GM21529 (cell line): ENCODE data around the gene PPM1K.
"Not testable (repeated sequence)": the region's sequence is repeated elsewhere in the genome, so short reads cannot be mapped to it uniquely, and the experiment has no call there.

ENCODE experiments used
- ATAC-seq: cut with Tn5 transposase; IDR thresholded peaks from one replicate; pipeline ENCODE4 v1.9.1; 2021; ENCODE audit not compliant: unreplicated experiment

PPM1K gene

GRCh38 chr4:88284439-88285234 is at the start of gene PPM1K:
PPM1K (minus strand) TSS chr4:88284561; CDS start chr4:88278583, 5,978 bp downstream.
- ATAC-seq, result peak; percentile 81

GRCh38 chr4:88333741-88334405 is 49.5 kb upstream of the PPM1K start:
- no peak for ATAC-seq

- ATAC-seq, result no peak
Observed at GRCh38 chr4:88327665-88328064, 43.3 kb upstream of the PPM1K start.

GRCh38 chr4:88320780-88321373 is 36.5 kb upstream of the PPM1K start:
- peak; percentile 99 for ATAC-seq

GRCh38 chr4:88320224-88320779 is 35.9 kb upstream of the PPM1K start:
- peak; percentile 50 for ATAC-seq

- no peak for ATAC-seq
Observed at GRCh38 chr4:88318751-88319350, 34.5 kb upstream of the PPM1K start.

GRCh38 chr4:88315460-88316017 is 31.2 kb upstream of the PPM1K start:
- ATAC-seq, result no peak

GRCh38 chr4:88313088-88313624 is 28.8 kb upstream of the PPM1K start:
- ATAC-seq, result not testable (repeated sequence)

- ATAC-seq, result no peak
Observed at GRCh38 chr4:88308587-88308986, 24.2 kb upstream of the PPM1K start.

GRCh38 chr4:88297725-88298454 is 13.5 kb upstream of the PPM1K start:
- no peak for ATAC-seq

- ATAC-seq, result no peak
Observed at GRCh38 chr4:88297212-88297516, 12.8 kb upstream of the PPM1K start.

- no peak for ATAC-seq
Observed at GRCh38 chr4:88296413-88297211, 12.3 kb upstream of the PPM1K start.

GRCh38 chr4:88295656-88296055 is 11.3 kb upstream of the PPM1K start:
- no peak for ATAC-seq

- no peak for ATAC-seq
Observed at GRCh38 chr4:88291003-88291402, 6.6 kb upstream of the PPM1K start.

- ATAC-seq, result no peak
Observed at GRCh38 chr4:88286897-88287296, 2.5 kb upstream of the PPM1K start.

GRCh38 chr4:88285235-88285653 is 883 bp upstream of the PPM1K start:
- ATAC-seq, result no peak

- peak; percentile 18 for ATAC-seq
Observed at GRCh38 chr4:88283661-88284438, 511 bp downstream of the PPM1K start.

GRCh38 chr4:88280228-88280795 is 4.0 kb downstream of the PPM1K start:
- ATAC-seq, result no peak
